GM21619 (cell line): ENCODE measurements around the gene NCOA1.
"Not testable (repeated sequence)": the region's sequence is repeated elsewhere in the genome, so short reads cannot be mapped to it uniquely, and the experiment has no call there.

Experiments used
- ATAC-seq: cut with Tn5 transposase; IDR thresholded peaks from one replicate; pipeline ENCODE4 v1.9.1; 2021; ENCODE audit not compliant: unreplicated experiment

Gene NCOA1

GRCh38 chr2:24676493-24676892, 185.4 kb downstream of the NCOA1 start:
- ATAC-seq, result no peak

GRCh38 chr2:24678066-24678465, 187.0 kb downstream of the NCOA1 start:
- ATAC-seq, result not testable (repeated sequence)

GRCh38 chr2:24680196-24680595, 189.1 kb downstream of the NCOA1 start:
- ATAC-seq, result no peak

DNA sequence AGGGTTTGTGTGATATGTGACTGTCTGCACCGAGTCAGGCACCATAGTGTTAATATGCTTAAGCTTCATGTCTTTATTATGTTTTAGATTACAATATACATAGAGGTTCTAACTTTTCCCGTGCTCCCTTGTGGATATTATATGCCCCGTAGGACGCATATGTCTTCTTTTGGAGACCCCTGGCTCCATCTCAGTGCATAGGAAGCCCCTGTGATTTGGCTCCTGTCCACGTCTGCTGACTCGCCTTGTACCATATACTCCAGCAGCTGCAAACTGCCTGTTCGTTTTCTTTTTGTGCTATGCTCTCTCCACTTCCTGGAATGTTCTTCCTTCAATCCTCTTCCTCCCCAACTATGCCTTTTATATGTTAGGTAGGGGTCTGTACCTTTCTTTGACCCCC, 191.2 kb downstream of the NCOA1 start:
- ATAC-seq, result no peak

GRCh38 chr2:24683408-24683807, 192.4 kb downstream of the NCOA1 start:
- no peak for ATAC-seq

GRCh38 chr2:24690524-24690923, 199.5 kb downstream of the NCOA1 start:
- no peak for ATAC-seq

DNA sequence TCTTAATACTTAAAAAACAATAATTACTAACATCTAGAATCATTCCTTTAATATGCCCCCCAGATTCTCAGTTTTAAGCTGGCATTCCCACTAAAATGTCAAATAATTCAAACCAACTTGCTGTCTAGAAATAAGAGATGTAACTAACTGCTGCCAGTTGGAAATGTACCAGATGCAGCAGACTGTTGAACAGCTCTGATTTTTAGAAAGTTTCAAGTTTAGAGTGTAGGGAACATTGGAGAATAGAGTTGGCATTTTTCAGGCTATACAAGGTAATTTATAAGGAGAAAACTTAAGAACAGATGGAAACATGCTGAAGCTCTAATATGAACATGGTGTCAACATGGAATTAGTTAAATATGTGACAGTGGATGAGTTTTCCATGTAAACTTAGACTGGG, 200.8 kb downstream of the NCOA1 start:
- ATAC-seq, result no peak

DNA sequence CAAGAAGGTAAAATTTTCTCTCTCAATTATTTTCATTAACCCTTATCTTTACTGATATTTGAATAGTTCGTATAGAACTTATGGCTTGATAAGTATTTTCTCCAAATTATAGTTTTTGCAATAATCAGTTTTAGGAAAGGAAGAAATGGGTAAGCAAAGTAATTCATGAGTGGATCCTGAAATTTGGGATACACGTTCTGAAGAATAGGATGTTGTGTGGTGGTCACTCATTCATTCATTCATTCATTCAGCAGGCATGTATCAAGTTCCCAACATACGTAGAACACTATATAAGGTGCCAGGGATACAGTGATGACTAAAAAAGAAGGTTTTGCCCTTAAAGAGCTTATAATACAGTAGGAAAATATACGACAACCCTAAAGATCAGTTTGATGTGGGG, 206.7 kb downstream of the NCOA1 start:
- ATAC-seq, result no peak

- no peak for ATAC-seq
These were observed 211.7 kb downstream of the NCOA1 start for GRCh38 chr2:24702800-24703199.

- ATAC-seq, result no peak
These were observed 213.6 kb downstream of the NCOA1 start for GRCh38 chr2:24704692-24705091.

GRCh38 chr2:24707143-24707542, 216.1 kb downstream of the NCOA1 start:
- ATAC-seq, result no peak

GRCh38 chr2:24708537-24709152, 217.6 kb downstream of the NCOA1 start:
- ATAC-seq, result no peak

GRCh38 chr2:24710806-24711205, 219.8 kb downstream of the NCOA1 start:
- no peak for ATAC-seq

- no peak for ATAC-seq
These were observed 220.8 kb downstream of the NCOA1 start for GRCh38 chr2:24711865-24712264.

DNA sequence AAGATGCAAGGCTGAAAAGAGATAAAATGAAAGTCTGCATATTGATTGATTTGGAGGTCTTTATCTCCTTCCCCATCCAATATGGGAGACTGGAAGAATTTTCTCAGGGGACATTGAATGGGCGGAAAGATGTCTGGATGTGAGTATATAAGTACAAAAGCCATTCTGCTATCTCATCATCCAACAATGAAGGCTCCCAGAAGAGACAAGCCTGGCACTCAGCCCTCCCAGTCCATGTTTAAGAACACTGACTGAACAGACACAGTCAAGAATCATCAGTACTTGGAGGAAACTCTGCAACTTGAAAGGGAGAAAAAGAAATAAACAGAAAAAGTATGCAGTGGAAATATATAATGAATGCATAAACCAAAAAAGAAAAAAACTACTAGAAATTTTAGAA, 221.2 kb downstream of the NCOA1 start:
- ATAC-seq, result no peak

- no peak for ATAC-seq
These were observed 226.4 kb downstream of the NCOA1 start for GRCh38 chr2:24717263-24717951.

- ATAC-seq, result peak; percentile 83
These were observed 229.3 kb downstream of the NCOA1 start for GRCh38 chr2:24720310-24720709.

- ATAC-seq, result peak; percentile 39
These were observed 230.4 kb downstream of the NCOA1 start for GRCh38 chr2:24721470-24721869.

DNA sequence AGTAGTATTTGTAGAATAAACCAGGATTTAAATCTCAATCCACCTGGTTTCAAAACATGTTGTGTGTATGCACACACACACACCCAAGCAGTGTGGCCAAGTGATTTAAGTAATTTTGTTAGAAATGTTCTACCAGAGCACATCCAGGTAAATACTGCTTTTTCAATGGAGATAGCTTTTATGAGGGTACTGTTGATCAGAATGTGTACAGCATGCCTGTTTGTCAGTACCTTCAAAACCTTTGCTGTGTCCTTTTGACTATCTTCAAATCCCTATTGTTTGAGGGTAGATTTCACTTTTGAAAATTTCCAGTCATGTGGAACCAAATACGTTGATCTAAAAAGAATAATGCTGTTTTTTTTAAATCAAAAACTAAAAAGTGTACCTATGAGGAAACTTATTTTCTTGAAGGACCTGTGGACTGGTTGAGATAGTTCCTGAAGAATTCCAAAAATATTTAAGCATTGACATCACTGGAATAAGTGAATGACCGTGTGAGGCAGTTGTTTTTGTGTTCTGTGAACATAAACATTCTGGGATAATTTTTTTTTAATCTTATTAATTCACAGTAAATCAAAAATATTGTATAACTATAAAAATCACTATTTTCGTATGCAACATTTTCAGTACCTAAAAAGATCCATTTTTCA, 231.2 kb downstream of the NCOA1 start:
- ATAC-seq, result no peak

DNA sequence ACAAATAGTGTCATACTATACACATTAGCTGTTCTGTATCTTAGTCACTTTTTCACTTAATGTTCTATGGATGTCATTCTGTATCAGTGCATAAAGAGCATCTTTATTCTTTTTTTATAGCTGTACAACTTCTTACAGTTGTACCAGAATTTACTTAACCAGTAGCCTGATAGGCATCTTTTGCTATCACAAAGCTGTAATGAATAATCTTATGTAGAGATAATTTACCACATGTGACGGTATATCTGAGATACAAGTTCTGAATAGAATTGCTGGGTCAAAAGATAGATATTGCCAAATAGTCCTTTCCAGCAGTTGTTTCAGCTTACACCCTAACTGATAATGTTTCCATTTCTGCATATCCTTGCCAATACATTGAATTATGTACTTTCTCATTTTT, 232.1 kb downstream of the NCOA1 start:
- ATAC-seq, result no peak

GRCh38 chr2:24723665-24724064, 232.6 kb downstream of the NCOA1 start:
- ATAC-seq, result no peak

GRCh38 chr2:24724111-24724775, 233.2 kb downstream of the NCOA1 start:
- no peak for ATAC-seq
